Neural crest cell (in vitro differentiated cells): Measurements from ENCODE around the gene CCDC134. TPM values are rescaled to one million over a fixed set of nuclear protein-coding genes. Genes with fewer than 3 reads are reported as not detected.

Experiments used
- DNase-seq: peaks from one replicate; pipeline ENCODE4 v3.0.0; 2021; ENCODE audit warnings: low read depth, mixed read lengths, low spot score
- H3K27ac Mint-ChIP-seq: one replicate; pipeline ENCODE4 v1.8.0; 2021; ENCODE audit warnings: mild to moderate bottlenecking, mixed read lengths; ENCODE audit not compliant: unreplicated experiment
- H3K27me3 Mint-ChIP-seq: 2 replicates; pipeline ENCODE4 v1.8.0; 2021; ENCODE audit warnings: low read depth, mild to moderate bottlenecking, mixed read lengths
- H3K36me3 Mint-ChIP-seq: 2 replicates; pipeline ENCODE4 v1.8.0; 2021; ENCODE audit warnings: low read depth, mild to moderate bottlenecking, mixed read lengths
- H3K4me1 Mint-ChIP-seq: 2 replicates; pipeline ENCODE4 v1.8.0; 2021; ENCODE audit warnings: mixed read lengths
- H3K4me3 Mint-ChIP-seq: one replicate; pipeline ENCODE4 v1.8.0; 2021; ENCODE audit warnings: mild to moderate bottlenecking, mixed read lengths
- H3K9me3 Mint-ChIP-seq: 2 replicates; pipeline ENCODE4 v1.8.0; 2021; ENCODE audit warnings: mixed read lengths
- total RNA-seq: library from RNA; stranded (reverse); gene quantifications from 2 replicates; pipeline ENCODE4 v1.2.1, GENCODE V29; 2021
- TF ChIP-seq, protein P1 (sequence below): fragments of 200-600 bp; sonication (generic); conservative IDR thresholded peaks from 2 replicates; pipeline ENCODE4 v1.5.0; 2021; ENCODE audit warnings: antibody characterized with exemption, mild to moderate bottlenecking

CCDC134 gene
- total RNA-seq, 1 donor from 2014 or later: 23.0 TPM

DNA sequence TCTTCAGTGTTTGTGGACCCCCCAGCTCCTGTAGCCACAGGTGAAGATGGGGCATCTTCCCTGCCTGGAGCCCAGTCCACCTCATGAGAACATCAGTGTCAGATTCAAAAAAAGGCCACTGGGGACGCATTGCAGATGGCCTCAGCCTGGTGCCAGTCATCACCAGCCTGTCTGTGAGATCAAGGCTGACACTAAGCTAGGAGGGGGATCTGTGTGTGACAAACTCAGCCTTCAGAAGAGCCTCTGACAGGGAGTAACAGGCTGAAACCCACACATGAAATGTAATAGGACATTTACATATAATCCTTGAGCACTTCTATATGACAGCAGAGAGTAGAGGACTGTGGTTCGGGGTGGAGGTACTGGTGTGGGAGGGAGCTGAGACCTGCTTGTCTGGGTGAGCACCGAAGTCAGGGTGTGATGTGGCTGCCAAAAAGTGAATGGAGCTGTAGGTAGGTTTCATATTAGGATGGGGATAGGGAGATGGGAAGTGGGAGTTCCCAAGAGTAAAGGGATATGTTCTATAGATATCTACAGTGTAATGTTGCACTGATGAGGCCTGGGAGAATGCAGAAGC, 20.5 kb upstream of the CCDC134 start:
- DNase-seq: no peak
- TF ChIP-seq, protein P1, sequence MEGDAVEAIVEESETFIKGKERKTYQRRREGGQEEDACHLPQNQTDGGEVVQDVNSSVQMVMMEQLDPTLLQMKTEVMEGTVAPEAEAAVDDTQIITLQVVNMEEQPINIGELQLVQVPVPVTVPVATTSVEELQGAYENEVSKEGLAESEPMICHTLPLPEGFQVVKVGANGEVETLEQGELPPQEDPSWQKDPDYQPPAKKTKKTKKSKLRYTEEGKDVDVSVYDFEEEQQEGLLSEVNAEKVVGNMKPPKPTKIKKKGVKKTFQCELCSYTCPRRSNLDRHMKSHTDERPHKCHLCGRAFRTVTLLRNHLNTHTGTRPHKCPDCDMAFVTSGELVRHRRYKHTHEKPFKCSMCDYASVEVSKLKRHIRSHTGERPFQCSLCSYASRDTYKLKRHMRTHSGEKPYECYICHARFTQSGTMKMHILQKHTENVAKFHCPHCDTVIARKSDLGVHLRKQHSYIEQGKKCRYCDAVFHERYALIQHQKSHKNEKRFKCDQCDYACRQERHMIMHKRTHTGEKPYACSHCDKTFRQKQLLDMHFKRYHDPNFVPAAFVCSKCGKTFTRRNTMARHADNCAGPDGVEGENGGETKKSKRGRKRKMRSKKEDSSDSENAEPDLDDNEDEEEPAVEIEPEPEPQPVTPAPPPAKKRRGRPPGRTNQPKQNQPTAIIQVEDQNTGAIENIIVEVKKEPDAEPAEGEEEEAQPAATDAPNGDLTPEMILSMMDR: no peak
- no peak overlapping the region for H3K4me3 Mint-ChIP-seq
- H3K4me1 Mint-ChIP-seq: no peaks in the 10 kb centered on the region
- H3K9me3 Mint-ChIP-seq: no peaks in the 10 kb centered on the region
- no peaks in the 10 kb centered on the region for H3K36me3 Mint-ChIP-seq
- no peaks in the 10 kb centered on the region for H3K27me3 Mint-ChIP-seq
- no peak overlapping the region for H3K27ac Mint-ChIP-seq

DNA sequence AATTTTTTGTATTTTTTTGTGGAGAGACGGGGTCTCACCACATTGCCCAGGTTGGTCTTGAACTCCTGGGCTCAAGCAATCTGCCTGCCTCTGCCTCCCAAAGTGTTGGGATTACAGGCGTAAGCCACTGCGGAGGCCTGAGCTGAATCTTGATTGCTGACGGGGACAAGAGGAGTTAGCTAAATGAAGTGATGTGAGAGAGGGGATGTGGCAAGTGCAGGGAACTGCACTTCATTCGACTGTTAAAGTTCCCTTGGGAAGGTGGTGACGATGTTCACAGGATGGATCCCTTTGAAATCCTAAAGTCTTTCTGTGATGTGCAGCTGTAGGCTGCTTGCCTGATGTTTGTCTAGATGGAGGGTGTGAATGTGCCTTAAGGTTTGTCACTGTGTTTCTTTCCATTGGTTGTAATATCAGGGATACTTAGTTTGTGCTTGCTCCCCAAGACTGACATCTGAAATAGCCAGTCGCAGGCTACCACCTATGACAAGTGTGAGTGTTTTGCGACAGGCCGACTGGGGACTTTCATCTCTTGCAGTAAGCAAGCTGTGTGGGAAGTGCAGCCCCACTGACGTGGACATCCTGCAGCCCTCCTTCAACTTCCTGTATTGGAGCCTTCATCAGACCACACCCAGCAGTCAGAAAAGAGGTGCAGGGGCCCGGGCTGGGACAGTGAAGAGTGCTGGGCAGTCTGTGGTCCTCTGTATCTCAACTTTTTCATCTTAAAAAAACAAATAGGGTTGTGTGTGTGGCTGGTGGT, 19.6 kb upstream of the CCDC134 start:
- TF ChIP-seq, protein P1: no peak
- H3K4me1 Mint-ChIP-seq: no peaks in the 10 kb centered on the region
- no peaks in the 10 kb centered on the region for H3K36me3 Mint-ChIP-seq
- no peak overlapping the region for H3K4me3 Mint-ChIP-seq
- H3K27me3 Mint-ChIP-seq: no peaks in the 10 kb centered on the region
- no peak for DNase-seq
- no peaks in the 10 kb centered on the region for H3K9me3 Mint-ChIP-seq
- no peak overlapping the region for H3K27ac Mint-ChIP-seq

DNA sequence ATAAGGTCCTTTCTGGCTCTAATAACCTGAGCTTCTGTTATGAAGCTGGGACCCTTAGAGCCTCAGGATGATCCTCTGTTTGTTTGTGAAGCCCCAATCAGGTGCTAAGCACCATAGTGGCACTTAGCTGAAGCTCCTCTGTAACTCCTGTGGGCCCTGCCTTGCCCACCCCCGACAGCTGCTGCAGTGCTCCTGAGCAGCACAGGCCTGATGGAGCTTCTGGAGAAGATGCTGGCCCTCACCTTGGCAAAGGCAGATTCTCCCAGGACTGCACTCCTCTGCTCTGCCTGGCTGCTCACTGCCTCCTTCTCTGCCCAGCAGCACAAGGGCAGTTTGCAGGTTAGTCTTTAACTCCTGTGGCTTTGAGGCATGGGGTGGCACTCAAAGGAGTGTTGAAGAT, 19.0 kb upstream of the CCDC134 start:
- DNase-seq: no peak
- Mint-ChIP-seq H3K9me3 (no peaks in the 10 kb centered on the region), H3K4me3 (no peak overlapping the region), H3K27ac (no peak overlapping the region), H3K36me3 (no peaks in the 10 kb centered on the region), H3K27me3 (no peaks in the 10 kb centered on the region), H3K4me1 (no peaks in the 10 kb centered on the region)
- TF ChIP-seq, protein P1: no peak

DNA sequence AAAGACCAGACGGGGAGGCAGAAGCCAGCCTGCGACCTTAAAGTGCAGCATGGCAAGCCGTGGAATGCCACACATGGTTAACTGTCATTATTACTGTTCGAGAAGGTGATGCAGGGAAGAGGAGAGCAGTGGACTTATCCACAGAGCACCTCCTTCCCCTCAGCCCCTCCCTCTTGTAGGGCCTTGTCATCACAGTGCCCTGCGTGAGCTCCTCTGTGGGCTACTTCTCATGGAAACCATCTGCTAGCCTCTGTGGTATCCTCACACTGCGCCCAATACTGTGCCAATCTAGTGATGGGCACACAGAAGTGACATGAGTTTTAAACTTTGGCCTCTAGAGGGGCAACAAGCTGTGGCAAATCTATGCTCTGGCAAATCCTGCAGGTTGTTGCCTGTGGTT, 18.2 kb upstream of the CCDC134 start:
- H3K27me3 Mint-ChIP-seq: no peaks in the 10 kb centered on the region
- H3K4me1 Mint-ChIP-seq: no peaks in the 10 kb centered on the region
- no peak for DNase-seq
- no peak overlapping the region for H3K4me3 Mint-ChIP-seq
- H3K27ac Mint-ChIP-seq: no peak overlapping the region
- H3K9me3 Mint-ChIP-seq: no peaks in the 10 kb centered on the region
- H3K36me3 Mint-ChIP-seq: no peaks in the 10 kb centered on the region
- TF ChIP-seq, protein P1: no peak

DNA sequence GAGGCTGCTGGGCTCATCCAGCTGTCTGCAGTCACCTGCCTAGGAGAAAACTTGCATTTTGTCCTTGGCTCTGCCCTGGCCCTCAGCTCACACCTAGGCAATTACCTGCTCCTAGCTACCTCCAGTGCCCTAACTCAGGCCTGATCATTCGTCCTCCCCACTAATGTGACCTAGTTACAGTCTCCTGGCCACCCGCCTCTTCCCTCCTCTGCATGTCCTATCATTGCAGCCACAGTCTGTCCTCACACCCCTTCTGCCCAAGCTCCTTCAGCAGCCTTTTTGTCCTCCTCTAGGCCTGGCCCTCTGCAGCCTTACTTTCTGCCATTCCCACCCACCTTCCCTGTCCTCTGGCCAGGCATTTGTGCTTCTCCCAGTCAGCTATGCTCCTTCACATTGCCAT, 17.7 kb upstream of the CCDC134 start:
- no peak for DNase-seq
- H3K9me3 Mint-ChIP-seq: no peaks in the 10 kb centered on the region
- no peaks in the 10 kb centered on the region for H3K27me3 Mint-ChIP-seq
- H3K4me3 Mint-ChIP-seq: no peak overlapping the region
- TF ChIP-seq, protein P1: no peak
- H3K4me1 Mint-ChIP-seq: no peaks in the 10 kb centered on the region
- H3K36me3 Mint-ChIP-seq: no peaks in the 10 kb centered on the region
- no peak overlapping the region for H3K27ac Mint-ChIP-seq
